ENCODE results near the gene RNF14. TPM values are rescaled to one million over a fixed set of nuclear protein-coding genes. Genes with fewer than 3 reads are reported as not detected.
"Not testable (repeated sequence)": the region's sequence is repeated elsewhere in the genome, so short reads cannot be mapped to it uniquely, and the experiment has no call there.

Gene RNF14
- total and polyA plus RNA-seq, 7 donors: 30.7 to 70.1 (median 43.2) TPM

- intact Hi-C loops (cut with DNase I): no loop called here
- DNase-seq: no peak
- H3K4me3 ChIP-seq: no peak overlapping the region
- H3K27me3 ChIP-seq: no peaks in the 10 kb centered on the region
- TF ChIP-seq EP300 (IDR thresholded peaks at IDR 0.05) (no peak), POLR2AphosphoS5 (IDR thresholded peaks at IDR 0.05) (no peak), POLR2A (IDR thresholded peaks at IDR 0.05) (no peak)
- TF ChIP-seq, protein P1, sequence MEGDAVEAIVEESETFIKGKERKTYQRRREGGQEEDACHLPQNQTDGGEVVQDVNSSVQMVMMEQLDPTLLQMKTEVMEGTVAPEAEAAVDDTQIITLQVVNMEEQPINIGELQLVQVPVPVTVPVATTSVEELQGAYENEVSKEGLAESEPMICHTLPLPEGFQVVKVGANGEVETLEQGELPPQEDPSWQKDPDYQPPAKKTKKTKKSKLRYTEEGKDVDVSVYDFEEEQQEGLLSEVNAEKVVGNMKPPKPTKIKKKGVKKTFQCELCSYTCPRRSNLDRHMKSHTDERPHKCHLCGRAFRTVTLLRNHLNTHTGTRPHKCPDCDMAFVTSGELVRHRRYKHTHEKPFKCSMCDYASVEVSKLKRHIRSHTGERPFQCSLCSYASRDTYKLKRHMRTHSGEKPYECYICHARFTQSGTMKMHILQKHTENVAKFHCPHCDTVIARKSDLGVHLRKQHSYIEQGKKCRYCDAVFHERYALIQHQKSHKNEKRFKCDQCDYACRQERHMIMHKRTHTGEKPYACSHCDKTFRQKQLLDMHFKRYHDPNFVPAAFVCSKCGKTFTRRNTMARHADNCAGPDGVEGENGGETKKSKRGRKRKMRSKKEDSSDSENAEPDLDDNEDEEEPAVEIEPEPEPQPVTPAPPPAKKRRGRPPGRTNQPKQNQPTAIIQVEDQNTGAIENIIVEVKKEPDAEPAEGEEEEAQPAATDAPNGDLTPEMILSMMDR (IDR thresholded peaks at IDR 0.05): no peak
- H3K27ac ChIP-seq: no peak overlapping the region
- H3K36me3 ChIP-seq: no peaks in the 10 kb centered on the region
- no peaks in the 10 kb centered on the region for H3K4me1 ChIP-seq
- no peaks in the 10 kb centered on the region for H3K9me3 ChIP-seq
Measured at GRCh38 chr5:142034994-142035393, 66.1 kb downstream of the RNF14 start.

DNA sequence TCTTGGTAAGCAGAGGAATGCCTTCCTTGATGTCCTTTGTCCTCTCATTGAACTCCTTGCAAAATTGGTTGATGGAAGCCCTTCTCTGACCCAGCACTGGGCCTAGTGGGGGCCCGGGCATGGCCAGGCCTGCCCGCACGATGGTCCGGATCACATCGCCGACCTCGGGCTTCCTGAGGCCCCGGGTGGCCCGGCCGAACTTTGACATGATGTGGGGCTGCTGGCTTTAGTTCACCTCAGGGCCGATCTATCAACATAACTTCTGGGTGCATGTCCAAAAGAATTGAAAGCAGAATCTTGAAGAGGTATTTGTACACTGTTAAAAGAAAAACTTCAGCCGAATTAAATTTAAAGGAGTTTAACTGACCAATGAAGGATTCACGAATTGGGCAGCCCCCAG, 68.0 kb downstream of the RNF14 start:
- H3K4me1 ChIP-seq: no peaks in the 10 kb centered on the region
- no peak for DNase-seq
- TF ChIP-seq POLR2A (IDR thresholded peaks at IDR 0.05) (no peak), POLR2AphosphoS5 (IDR thresholded peaks at IDR 0.05) (no peak), EP300 (IDR thresholded peaks at IDR 0.05) (no peak)
- TF ChIP-seq, protein P1 (IDR thresholded peaks at IDR 0.05): no peak
- H3K36me3 ChIP-seq: no peaks in the 10 kb centered on the region
- H3K27me3 ChIP-seq: no peaks in the 10 kb centered on the region
- H3K4me3 ChIP-seq: no peak overlapping the region
- no peaks in the 10 kb centered on the region for H3K9me3 ChIP-seq
- WGBS, 2 donors: 95% methylated on average over 13 of the region's 13 CpGs
- intact Hi-C loops (cut with DNase I): no loop called here
- H3K27ac ChIP-seq: no peak overlapping the region

- 70 to 87% methylated on average over 3 of the region's 3 CpGs for WGBS, 2 donors
- H3K27me3 ChIP-seq; H3K4me1 ChIP-seq; H3K27ac ChIP-seq; DNase-seq; intact Hi-C loops (cut with DNase I); H3K4me3 ChIP-seq; H3K36me3 ChIP-seq; H3K9me3 ChIP-seq: not testable (repeated sequence)
Measured at GRCh38 chr5:142037599-142037998, 68.7 kb downstream of the RNF14 start.

- no peak for DNase-seq
- TF ChIP-seq EP300 (IDR thresholded peaks at IDR 0.05) (no peak), POLR2AphosphoS5 (IDR thresholded peaks at IDR 0.05) (no peak), POLR2A (IDR thresholded peaks at IDR 0.05) (no peak)
- TF ChIP-seq, protein P1 (IDR thresholded peaks at IDR 0.05): no peak
- Histone ChIP-seq H3K4me3 (no peak overlapping the region), H3K36me3 (no peaks in the 10 kb centered on the region), H3K4me1 (no peaks in the 10 kb centered on the region), H3K27me3 (no peaks in the 10 kb centered on the region), H3K9me3 (no peaks in the 10 kb centered on the region), H3K27ac (no peak overlapping the region)
- intact Hi-C loops (cut with DNase I): no loop called here
- WGBS, 2 donors: 98 to 99% methylated on average over 2 of the region's 2 CpGs
Measured at GRCh38 chr5:142038735-142039134, 69.8 kb downstream of the RNF14 start.

Other genes starting within 250 kb of the RNF14 start
- 10 to 100 TPM in 3 of 4 donors, 1 to 10 TPM in 1; 8.6 to 19.4 (median 13.4) TPM for gene PCDH1, start 90.7 kb upstream of the RNF14 start, total RNA-seq
- gene PCDH1, start 90.7 kb upstream of the RNF14 start, polyA plus RNA-seq: 10 to 100 TPM in 2 of 3 donors, 1 to 10 TPM in 1; 9.0 to 47.2 (median 11.8) TPM
- 10 to 100 TPM; 47.7 to 88.3 (median 69.1) TPM for gene DELE1, start 45.2 kb upstream of the RNF14 start, total RNA-seq
- gene DELE1, start 45.2 kb upstream of the RNF14 start, polyA plus RNA-seq: 10 to 100 TPM; 34.2 to 52.6 (median 41.2) TPM
- gene PCDH12, start 10.9 kb upstream of the RNF14 start, total RNA-seq: 1 to 10 TPM in 3 of 4 donors, under 1 TPM in 1; 0.55 to 6.2 (median 2.9) TPM
- under 1 TPM; 0.23 to 0.69 (median 0.60) TPM for gene PCDH12, start 10.9 kb upstream of the RNF14 start, polyA plus RNA-seq
- gene GNPDA1, start 43.9 kb downstream of the RNF14 start, total RNA-seq: 10 to 100 TPM; 23.0 to 58.1 (median 27.7) TPM
- gene GNPDA1, start 43.9 kb downstream of the RNF14 start, polyA plus RNA-seq: 10 to 100 TPM; 18.6 to 26.6 (median 19.3) TPM
- 10 to 100 TPM; 47.8 to 88.5 (median 64.0) TPM for gene NDFIP1, start 139.7 kb downstream of the RNF14 start, total RNA-seq
- 10 to 100 TPM; 20.3 to 34.3 (median 21.6) TPM for gene NDFIP1, start 139.7 kb downstream of the RNF14 start, polyA plus RNA-seq